Sciatic nerve (tissue), 2 donors: ENCODE results near the gene ACSBG1. TPM values are rescaled to one million over a fixed set of nuclear protein-coding genes. Genes with fewer than 3 reads are reported as not detected.

ENCODE experiments used
- ATAC-seq: fragments of 200-7000 bp; cut with Tn5 transposase; one replicate; pipeline ENCODE4 v1.9.1; 2020; ENCODE audit warnings: mild to moderate bottlenecking, moderate library complexity
- DNase-seq: peaks from one replicate; pipeline ENCODE4 v3.0.0-alpha.2; 2020; ENCODE audit warnings: low spot score
- intact Hi-C: fragments of 100-400 bp; cut with DNase I; formaldehyde crosslinking; loops from one replicate; pipeline ENCODE4 v1.14.2; 2022
- total RNA-seq: library from RNA; stranded (reverse); fragmentation: NEBNext Ultra II Directional; extraction: Animal tissue kit (Norgen Biotek cat#: 25700); gene quantifications from one replicate; pipeline ENCODE4 v1.2.1, GENCODE V29; 2021
- donor health status: DM: no; HTN: no; CAD: no.
- donor health status: DM: no; HTN: no; CAD: no.

Gene ACSBG1
- total RNA-seq, 1 donor from 2014 or later = 0.18 TPM

- ATAC-seq (no peak), DNase-seq (no peak)
- intact Hi-C loops = no loop called here
Measured at GRCh38 chr15:78149805-78150751, 84.3 kb downstream of the ACSBG1 start.

GRCh38 chr15:78149068-78149804 lies 85.1 kb downstream of the ACSBG1 start, which contains the start of gene IDH3A:
Gene IDH3A, plus strand, starts transcription at chr15:78149362. Its CDS starts 42 bp downstream, at chr15:78149404.
- intact Hi-C loops = no loop called here
- peak; percentile 100 for ATAC-seq
- DNase-seq = peak; percentile 100

GRCh38 chr15:78148392-78149067 lies 85.8 kb downstream of the ACSBG1 start:
- ATAC-seq (peak; percentile 5), DNase-seq (no peak)
- intact Hi-C loops = no loop called here

- no peak for ATAC-seq
- no peak for DNase-seq
- intact Hi-C loops = no loop called here
Measured at GRCh38 chr15:78147566-78147965, 86.8 kb downstream of the ACSBG1 start.

- intact Hi-C loops = no loop called here
- no peak for DNase-seq
- no peak for ATAC-seq
Measured at GRCh38 chr15:78146425-78147154, 87.8 kb downstream of the ACSBG1 start.

- ATAC-seq (no peak), DNase-seq (no peak)
- intact Hi-C loops = no loop called here
Measured at GRCh38 chr15:78142332-78142731, 92.0 kb downstream of the ACSBG1 start.

GRCh38 chr15:78140292-78140691 lies 94.1 kb downstream of the ACSBG1 start:
- no peak for DNase-seq
- intact Hi-C loops = no loop called here

GRCh38 chr15:78139578-78139977 lies 94.8 kb downstream of the ACSBG1 start:
- no peak for ATAC-seq
- intact Hi-C loops = loop anchor here (10.0 kb wide), 1 partner anchor 55 kb away; no protein-coding TSS in a partner anchor
- DNase-seq = no peak

More at GRCh38 chr15:78140292-78140691, 94.1 kb downstream of the ACSBG1 start:
- ATAC-seq = no peak

- intact Hi-C loops = loop anchor here (10.0 kb wide), 1 partner anchor 61 kb away; no protein-coding TSS in a partner anchor
- ATAC-seq (no peak), DNase-seq (no peak)
Measured at GRCh38 chr15:78133801-78134200, 100.6 kb downstream of the ACSBG1 start.

GRCh38 chr15:78131295-78132061 lies 102.9 kb downstream of the ACSBG1 start, which contains the start of gene CIB2:
Gene CIB2, minus strand, starts transcription at chr15:78131445. Its CDS starts 230 bp downstream, at chr15:78131215.
- intact Hi-C loops = loop anchor here (10.0 kb wide), 1 partner anchor 63 kb away; no protein-coding TSS in a partner anchor
- DNase-seq (peak; percentile 80), ATAC-seq (peak; percentile 73)

- peak; percentile 65 for DNase-seq
- intact Hi-C loops = loop anchor here (10.0 kb wide), 1 partner anchor 64 kb away; no protein-coding TSS in a partner anchor
- ATAC-seq = peak; percentile 8
Measured at GRCh38 chr15:78130466-78131294, 103.7 kb downstream of the ACSBG1 start.

- DNase-seq (no peak), ATAC-seq (no peak)
- intact Hi-C loops = loop anchor here (10.0 kb wide), 1 partner anchor 65 kb away; no protein-coding TSS in a partner anchor
Measured at GRCh38 chr15:78129751-78130287, 104.5 kb downstream of the ACSBG1 start.

GRCh38 chr15:78129077-78129750 lies 105.2 kb downstream of the ACSBG1 start:
- ATAC-seq (no peak), DNase-seq (no peak)
- intact Hi-C loops = no loop called here

- intact Hi-C loops = no loop called here
- no peak for DNase-seq
- no peak for ATAC-seq
Measured at GRCh38 chr15:78127882-78128281, 106.5 kb downstream of the ACSBG1 start.

- DNase-seq = no peak
- intact Hi-C loops = no loop called here
- no peak for ATAC-seq
Measured at GRCh38 chr15:78125267-78125666, 109.1 kb downstream of the ACSBG1 start.

- DNase-seq (no peak), ATAC-seq (no peak)
- intact Hi-C loops = no loop called here
Measured at GRCh38 chr15:78120523-78120922, 113.8 kb downstream of the ACSBG1 start.
